ENCODE measurements around the gene ANKS1A.

DNA sequence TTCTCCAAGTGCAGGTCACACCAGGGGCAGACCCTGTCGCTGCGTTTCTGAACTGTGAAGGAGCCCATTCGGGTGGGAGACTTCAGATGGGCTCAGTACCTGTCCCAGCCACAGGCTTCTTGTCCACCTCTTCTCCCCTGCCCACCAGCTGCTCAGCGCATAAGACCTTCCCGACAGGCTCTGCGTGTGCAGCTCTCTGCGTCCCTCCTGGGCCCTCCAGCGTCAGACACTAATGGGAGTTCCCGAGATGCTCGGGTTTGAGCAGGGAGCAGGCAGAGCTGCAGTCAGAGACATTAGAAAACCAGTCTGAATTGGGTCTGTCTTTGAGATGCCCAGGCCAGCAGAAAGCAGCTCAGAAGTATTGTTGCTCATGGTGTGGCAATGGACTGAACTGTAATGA, 201.7 kb downstream of the ANKS1A start:
- TF ChIP-seq POLR2A (IDR thresholded peaks at IDR 0.05) = no peak
- TF ChIP-seq CTCF (IDR thresholded peaks at IDR 0.05) = no peak
